ENCODE measurements around the gene PLOD3. TPM values are rescaled to one million over a fixed set of nuclear protein-coding genes. Genes with fewer than 3 reads are reported as not detected.

PLOD3 gene
- total RNA-seq, 2 experiments from 2014 or later = 9.2 to 30.5 TPM

GRCh38 chr7:101167645-101168411, 49.6 kb downstream of the PLOD3 start:
- intact Hi-C loops (cut with micrococcal nuclease; ENCODE audit: unreplicated experiment) = no loop called here
- H3K4me2 ChIP-seq (ENCODE audit: low read length) = no peak overlapping the region
- H4K20me1 ChIP-seq (ENCODE audit: insufficient read depth, low read length) = no peaks in the 10 kb centered on the region
- H3K36me3 ChIP-seq (ENCODE audit: insufficient read depth, low read length) = no peaks in the 10 kb centered on the region
- DNase-seq (ENCODE audit: low spot score) = no peak
- no peak for TF ChIP-seq EZH2phosphoT487 (IDR thresholded peaks at IDR 0.05; ENCODE audit: borderline replicate concordance, low read depth, low read length)
- TF ChIP-seq, protein P1, sequence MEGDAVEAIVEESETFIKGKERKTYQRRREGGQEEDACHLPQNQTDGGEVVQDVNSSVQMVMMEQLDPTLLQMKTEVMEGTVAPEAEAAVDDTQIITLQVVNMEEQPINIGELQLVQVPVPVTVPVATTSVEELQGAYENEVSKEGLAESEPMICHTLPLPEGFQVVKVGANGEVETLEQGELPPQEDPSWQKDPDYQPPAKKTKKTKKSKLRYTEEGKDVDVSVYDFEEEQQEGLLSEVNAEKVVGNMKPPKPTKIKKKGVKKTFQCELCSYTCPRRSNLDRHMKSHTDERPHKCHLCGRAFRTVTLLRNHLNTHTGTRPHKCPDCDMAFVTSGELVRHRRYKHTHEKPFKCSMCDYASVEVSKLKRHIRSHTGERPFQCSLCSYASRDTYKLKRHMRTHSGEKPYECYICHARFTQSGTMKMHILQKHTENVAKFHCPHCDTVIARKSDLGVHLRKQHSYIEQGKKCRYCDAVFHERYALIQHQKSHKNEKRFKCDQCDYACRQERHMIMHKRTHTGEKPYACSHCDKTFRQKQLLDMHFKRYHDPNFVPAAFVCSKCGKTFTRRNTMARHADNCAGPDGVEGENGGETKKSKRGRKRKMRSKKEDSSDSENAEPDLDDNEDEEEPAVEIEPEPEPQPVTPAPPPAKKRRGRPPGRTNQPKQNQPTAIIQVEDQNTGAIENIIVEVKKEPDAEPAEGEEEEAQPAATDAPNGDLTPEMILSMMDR (conservative IDR thresholded peaks at IDR 0.05; ENCODE audit: low read length) = no peak
- POLR2A ChIA-PET = no interaction called here
- no TSS peak for BruUV-seq (replicated peaks)
- peaks cover 17% of the 10 kb centered on the region for H3K4me1 ChIP-seq (ENCODE audit: insufficient read depth, low read length, poor library complexity, severe bottlenecking)
- no peak overlapping the region for H3K4me3 ChIP-seq (ENCODE audit: low read depth, low read length, poor library complexity, severe bottlenecking)
- no peak overlapping the region for H2AFZ ChIP-seq (ENCODE audit: low read length)
- CTCF ChIA-PET (ENCODE audit: unreplicated experiment) = no interaction called here
- no peaks in the 10 kb centered on the region for H3K79me2 ChIP-seq (ENCODE audit: insufficient read depth, low read depth, low read length)
- H3K27ac ChIP-seq (ENCODE audit: low read depth, low read length, poor library complexity, severe bottlenecking) = no peak overlapping the region
- H3K9me2 ChIP-seq (ENCODE audit: insufficient read depth, low read length) = no peaks in the 10 kb centered on the region
- H3K9me3 ChIP-seq (ENCODE audit: low read length) = no peaks in the 10 kb centered on the region

DNA sequence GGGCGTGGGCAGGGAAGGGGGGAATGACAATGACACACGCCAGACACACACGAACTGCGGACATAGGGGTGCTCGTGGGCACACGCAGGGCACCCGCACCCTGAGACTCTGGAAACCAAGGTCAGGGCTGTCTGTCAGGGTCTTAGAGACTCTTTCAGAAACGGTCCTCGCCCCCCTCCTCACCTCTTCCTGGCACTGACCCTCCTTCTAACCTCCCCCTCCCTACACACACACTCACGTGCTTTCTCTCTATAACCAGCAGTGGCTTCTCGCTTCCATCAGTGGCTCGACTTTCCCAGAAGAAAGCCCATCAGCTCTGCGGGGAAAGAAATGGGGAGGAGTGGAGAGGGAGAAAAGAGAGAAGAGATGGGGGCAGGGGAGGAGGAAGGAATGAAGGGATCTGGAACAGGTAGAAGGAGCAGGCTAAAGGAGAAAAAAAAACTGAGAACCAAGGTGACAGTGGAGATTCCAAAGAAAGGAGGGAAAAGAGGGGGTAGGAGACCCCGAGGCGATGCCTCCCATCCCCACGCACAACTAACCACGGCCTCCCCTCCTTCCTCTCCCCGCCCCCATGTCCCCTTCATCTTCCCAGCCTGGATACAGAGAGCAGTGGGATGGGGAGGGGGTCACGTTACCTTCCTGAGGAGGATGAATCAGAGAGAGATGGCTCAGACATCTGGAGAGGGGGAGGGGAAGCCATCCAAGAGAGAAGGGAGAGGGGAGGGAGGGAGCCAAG, 50.3 kb downstream of the PLOD3 start:
- no peak overlapping the region for H3K4me2 ChIP-seq (ENCODE audit: low read length)
- H3K36me3 ChIP-seq (ENCODE audit: insufficient read depth, low read length) = no peaks in the 10 kb centered on the region
- intact Hi-C loops (cut with micrococcal nuclease; ENCODE audit: unreplicated experiment) = no loop called here
- no peak overlapping the region for H3K4me3 ChIP-seq (ENCODE audit: low read depth, low read length, poor library complexity, severe bottlenecking)
- H3K9me2 ChIP-seq (ENCODE audit: insufficient read depth, low read length) = no peaks in the 10 kb centered on the region
- H4K20me1 ChIP-seq (ENCODE audit: insufficient read depth, low read length) = no peaks in the 10 kb centered on the region
- H2AFZ ChIP-seq (ENCODE audit: low read length) = no peak overlapping the region
- H3K79me2 ChIP-seq (ENCODE audit: insufficient read depth, low read depth, low read length) = no peaks in the 10 kb centered on the region
- DNase-seq (ENCODE audit: low spot score) = no peak
- H3K9me3 ChIP-seq (ENCODE audit: low read length) = no peaks in the 10 kb centered on the region
- H3K4me1 ChIP-seq (ENCODE audit: insufficient read depth, low read length, poor library complexity, severe bottlenecking) = peaks cover 25% of the 10 kb centered on the region
- ChIA-PET CTCF (ENCODE audit: unreplicated experiment) (no interaction called here), POLR2A (no interaction called here)
- TF ChIP-seq EZH2phosphoT487 (IDR thresholded peaks at IDR 0.05; ENCODE audit: borderline replicate concordance, low read depth, low read length) = no peak
- TF ChIP-seq, protein P1 (conservative IDR thresholded peaks at IDR 0.05; ENCODE audit: low read length) = no peak
- no TSS peak for BruUV-seq (replicated peaks)
- no peak overlapping the region for H3K27ac ChIP-seq (ENCODE audit: low read depth, low read length, poor library complexity, severe bottlenecking)

- no peak for DNase-seq (ENCODE audit: low spot score)
- H3K27ac ChIP-seq (ENCODE audit: low read depth, low read length, poor library complexity, severe bottlenecking) = no peak overlapping the region
- BruUV-seq (replicated peaks) = no TSS peak
- H3K79me2 ChIP-seq (ENCODE audit: insufficient read depth, low read depth, low read length) = no peaks in the 10 kb centered on the region
- peaks cover 21% of the 10 kb centered on the region for H3K4me1 ChIP-seq (ENCODE audit: insufficient read depth, low read length, poor library complexity, severe bottlenecking)
- H3K36me3 ChIP-seq (ENCODE audit: insufficient read depth, low read length) = no peaks in the 10 kb centered on the region
- ChIA-PET POLR2A (no interaction called here), CTCF (ENCODE audit: unreplicated experiment) (no interaction called here)
- H3K4me2 ChIP-seq (ENCODE audit: low read length) = no peak overlapping the region
- H3K4me3 ChIP-seq (ENCODE audit: low read depth, low read length, poor library complexity, severe bottlenecking) = no peak overlapping the region
- H3K9me3 ChIP-seq (ENCODE audit: low read length) = no peaks in the 10 kb centered on the region
- intact Hi-C loops (cut with micrococcal nuclease; ENCODE audit: unreplicated experiment) = no loop called here
- H4K20me1 ChIP-seq (ENCODE audit: insufficient read depth, low read length) = no peaks in the 10 kb centered on the region
- TF ChIP-seq, protein P1 (conservative IDR thresholded peaks at IDR 0.05; ENCODE audit: low read length) = no peak
- TF ChIP-seq EZH2phosphoT487 (IDR thresholded peaks at IDR 0.05; ENCODE audit: borderline replicate concordance, low read depth, low read length) = no peak
- no peak overlapping the region for H2AFZ ChIP-seq (ENCODE audit: low read length)
- H3K9me2 ChIP-seq (ENCODE audit: insufficient read depth, low read length) = no peaks in the 10 kb centered on the region
Measured at GRCh38 chr7:101166648-101166908, 50.8 kb downstream of the PLOD3 start.
